ENCODE data around the gene HSPB9. TPM values are rescaled to one million over a fixed set of nuclear protein-coding genes. Genes with fewer than 3 reads are reported as not detected.

Gene HSPB9
- total RNA-seq, 1 donor from 2014 or later = not detected

DNA sequence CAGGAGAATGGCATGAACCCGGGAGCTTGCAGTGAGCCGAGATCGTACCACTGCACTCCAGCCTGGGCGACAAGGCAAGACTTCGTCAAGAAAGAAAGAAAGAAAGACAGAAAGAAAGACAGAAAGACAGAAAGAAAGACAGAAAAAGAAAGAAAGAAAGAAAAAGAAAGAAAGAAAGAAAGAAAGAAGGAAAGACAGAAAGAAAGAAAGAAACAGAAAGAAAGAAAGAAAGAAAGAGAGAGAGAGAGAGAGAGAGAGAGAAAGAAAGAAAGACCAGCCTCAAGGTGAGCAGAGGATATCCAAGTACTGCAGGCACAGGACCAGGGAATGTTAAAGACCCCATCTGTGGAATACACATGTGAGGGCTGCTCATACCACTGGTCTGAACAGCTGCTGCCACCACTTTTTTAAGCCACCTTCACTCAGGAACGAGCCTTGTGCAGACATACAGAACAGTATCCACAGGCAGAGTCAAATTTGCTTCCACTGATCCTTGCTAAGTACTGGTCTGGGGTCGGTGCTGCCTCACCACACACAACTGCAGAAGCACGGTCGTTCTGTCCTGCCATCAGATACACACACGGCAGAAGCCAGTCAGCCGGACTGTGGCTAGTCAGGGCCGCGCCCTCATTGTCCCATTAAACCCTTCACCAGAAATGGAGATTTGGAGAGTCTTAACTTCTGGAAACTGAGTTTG, 24.5 kb downstream of the HSPB9 start:
- Mint-ChIP-seq H3K27ac (no peak overlapping the region), H3K27me3 (ENCODE audit: low read depth) (no peaks in the 10 kb centered on the region), H3K4me3 (ENCODE audit: low read depth) (no peak overlapping the region), H3K4me1 (ENCODE audit: low read depth) (peaks cover 11% of the 10 kb centered on the region), H3K9me3 (no peaks in the 10 kb centered on the region), H3K36me3 (ENCODE audit: low read depth) (peaks cover 40% of the 10 kb centered on the region)
- DNase-seq (ENCODE audit: low spot score) = no peak
- intact Hi-C loops (cut with micrococcal nuclease) = no loop called here

- H3K36me3 Mint-ChIP-seq (ENCODE audit: low read depth) = peaks cover 9% of the 10 kb centered on the region
- H3K9me3 Mint-ChIP-seq = no peaks in the 10 kb centered on the region
- intact Hi-C loops (cut with micrococcal nuclease) = loop anchor here (2.0 kb wide), 1 partner anchor 27 kb away; the partner anchor contains the start of gene KCNH4
- peak overlapping the region; percentile 77 for H3K27ac Mint-ChIP-seq
- peaks cover 22% of the 10 kb centered on the region for H3K4me1 Mint-ChIP-seq (ENCODE audit: low read depth)
- DNase-seq (ENCODE audit: low spot score) = no peak
- no peaks in the 10 kb centered on the region for H3K27me3 Mint-ChIP-seq (ENCODE audit: low read depth)
- H3K4me3 Mint-ChIP-seq (ENCODE audit: low read depth) = peak overlapping the region; percentile 92
Observed at GRCh38 chr17:42153919-42154742, 31.5 kb downstream of the HSPB9 start.

GRCh38 chr17:42155614-42156045, 33.0 kb downstream of the HSPB9 start:
- no peak overlapping the region for H3K27ac Mint-ChIP-seq

GRCh38 chr17:42159796-42160530, 37.4 kb downstream of the HSPB9 start:
- Mint-ChIP-seq H3K4me3 (ENCODE audit: low read depth) (no peak overlapping the region), H3K36me3 (ENCODE audit: low read depth) (no peaks in the 10 kb centered on the region), H3K4me1 (ENCODE audit: low read depth) (peaks cover 4% of the 10 kb centered on the region), H3K27me3 (ENCODE audit: low read depth) (no peaks in the 10 kb centered on the region), H3K9me3 (no peaks in the 10 kb centered on the region), H3K27ac (no peak overlapping the region)
- no peak for DNase-seq (ENCODE audit: low spot score)
- intact Hi-C loops (cut with micrococcal nuclease) = loop anchor here (5.0 kb wide), 1 partner anchor 48 kb away; the partner anchor contains the start of gene DHX58

More at GRCh38 chr17:42155614-42156045, 33.0 kb downstream of the HSPB9 start:
- intact Hi-C loops (cut with micrococcal nuclease) = loop anchor here (1.0 to 5.0 kb wide), 3 partner anchors 25 to 189 kb away; partner anchors contain the start of genes CNP, DHX58 and KCNH4
- no peaks in the 10 kb centered on the region for H3K9me3 Mint-ChIP-seq
- no peak for DNase-seq (ENCODE audit: low spot score)
- peaks cover 22% of the 10 kb centered on the region for H3K4me1 Mint-ChIP-seq (ENCODE audit: low read depth)
- H3K4me3 Mint-ChIP-seq (ENCODE audit: low read depth) = peak overlapping the region; percentile 92
- no peaks in the 10 kb centered on the region for H3K27me3 Mint-ChIP-seq (ENCODE audit: low read depth)
- H3K36me3 Mint-ChIP-seq (ENCODE audit: low read depth) = peaks cover 9% of the 10 kb centered on the region

GRCh38 chr17:42160531-42160910, 37.9 kb downstream of the HSPB9 start:
- no peak for DNase-seq (ENCODE audit: low spot score)
- Mint-ChIP-seq H3K4me3 (ENCODE audit: low read depth) (no peak overlapping the region), H3K27ac (no peak overlapping the region), H3K4me1 (ENCODE audit: low read depth) (peaks cover 4% of the 10 kb centered on the region), H3K27me3 (ENCODE audit: low read depth) (no peaks in the 10 kb centered on the region), H3K9me3 (no peaks in the 10 kb centered on the region), H3K36me3 (ENCODE audit: low read depth) (no peaks in the 10 kb centered on the region)
- intact Hi-C loops (cut with micrococcal nuclease) = no loop called here

GRCh38 chr17:42163113-42163512, 40.5 kb downstream of the HSPB9 start:
- peaks cover 2% of the 10 kb centered on the region for H3K4me1 Mint-ChIP-seq (ENCODE audit: low read depth)
- no peak overlapping the region for H3K27ac Mint-ChIP-seq

DNA sequence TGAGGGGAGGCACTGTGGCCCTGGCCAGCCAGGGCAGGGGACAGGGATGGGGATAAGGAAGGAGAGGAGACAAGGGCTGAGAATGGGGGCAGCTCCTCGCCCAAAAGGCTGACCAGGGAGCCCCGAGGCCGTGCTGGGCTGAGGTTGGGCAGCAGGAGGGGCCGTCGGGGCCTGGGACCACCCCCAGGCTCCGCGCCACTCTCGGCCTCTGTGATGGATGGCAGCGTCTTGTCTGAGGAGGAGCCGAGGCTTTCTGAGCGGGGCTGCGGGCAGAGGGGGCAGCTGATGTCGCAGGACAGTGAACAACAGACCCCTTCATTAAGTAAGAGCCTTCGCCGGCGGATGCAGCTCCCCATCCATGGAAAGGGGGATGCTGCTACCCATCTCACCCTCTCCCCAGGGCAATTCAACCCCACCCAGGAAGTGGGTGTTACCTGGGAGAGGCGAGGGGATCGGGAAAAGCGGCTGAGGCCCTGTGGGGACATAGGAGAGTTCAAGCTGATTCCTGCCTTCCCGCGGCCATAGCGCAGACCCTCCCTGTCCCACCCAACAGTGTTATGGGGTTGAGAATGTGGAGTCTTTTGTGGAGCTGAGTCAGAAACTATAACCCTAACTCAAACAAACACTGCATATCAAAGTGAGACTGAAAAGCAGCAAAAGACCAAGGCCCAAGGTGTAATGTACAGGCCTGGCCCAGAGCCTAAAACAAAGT, 41.2 kb downstream of the HSPB9 start:
- intact Hi-C loops (cut with micrococcal nuclease) = no loop called here
- Mint-ChIP-seq H3K4me1 (ENCODE audit: low read depth) (peaks cover 2% of the 10 kb centered on the region), H3K27me3 (ENCODE audit: low read depth) (no peaks in the 10 kb centered on the region), H3K27ac (no peak overlapping the region), H3K4me3 (ENCODE audit: low read depth) (no peak overlapping the region), H3K9me3 (no peaks in the 10 kb centered on the region), H3K36me3 (ENCODE audit: low read depth) (no peaks in the 10 kb centered on the region)
- no peak for DNase-seq (ENCODE audit: low spot score)

More at GRCh38 chr17:42163113-42163512, 40.5 kb downstream of the HSPB9 start:
- intact Hi-C loops (cut with micrococcal nuclease) = no loop called here
- Mint-ChIP-seq H3K36me3 (ENCODE audit: low read depth) (no peaks in the 10 kb centered on the region), H3K9me3 (no peaks in the 10 kb centered on the region), H3K4me3 (ENCODE audit: low read depth) (no peak overlapping the region), H3K27me3 (ENCODE audit: low read depth) (no peaks in the 10 kb centered on the region)
- DNase-seq (ENCODE audit: low spot score) = peak; percentile 30

GRCh38 chr17:42165751-42166150, 43.1 kb downstream of the HSPB9 start:
- intact Hi-C loops (cut with micrococcal nuclease) = no loop called here
- Mint-ChIP-seq H3K27ac (no peak overlapping the region), H3K9me3 (no peaks in the 10 kb centered on the region), H3K27me3 (ENCODE audit: low read depth) (no peaks in the 10 kb centered on the region), H3K4me3 (ENCODE audit: low read depth) (no peak overlapping the region), H3K36me3 (ENCODE audit: low read depth) (no peaks in the 10 kb centered on the region), H3K4me1 (ENCODE audit: low read depth) (peaks cover 2% of the 10 kb centered on the region)
- no peak for DNase-seq (ENCODE audit: low spot score)

- Mint-ChIP-seq H3K9me3 (no peaks in the 10 kb centered on the region), H3K27me3 (ENCODE audit: low read depth) (no peaks in the 10 kb centered on the region), H3K4me1 (ENCODE audit: low read depth) (peaks cover 2% of the 10 kb centered on the region), H3K27ac (no peak overlapping the region), H3K4me3 (ENCODE audit: low read depth) (no peak overlapping the region), H3K36me3 (ENCODE audit: low read depth) (no peaks in the 10 kb centered on the region)
- no peak for DNase-seq (ENCODE audit: low spot score)
- intact Hi-C loops (cut with micrococcal nuclease) = no loop called here
Observed at GRCh38 chr17:42166196-42166763, 43.7 kb downstream of the HSPB9 start.

DNA sequence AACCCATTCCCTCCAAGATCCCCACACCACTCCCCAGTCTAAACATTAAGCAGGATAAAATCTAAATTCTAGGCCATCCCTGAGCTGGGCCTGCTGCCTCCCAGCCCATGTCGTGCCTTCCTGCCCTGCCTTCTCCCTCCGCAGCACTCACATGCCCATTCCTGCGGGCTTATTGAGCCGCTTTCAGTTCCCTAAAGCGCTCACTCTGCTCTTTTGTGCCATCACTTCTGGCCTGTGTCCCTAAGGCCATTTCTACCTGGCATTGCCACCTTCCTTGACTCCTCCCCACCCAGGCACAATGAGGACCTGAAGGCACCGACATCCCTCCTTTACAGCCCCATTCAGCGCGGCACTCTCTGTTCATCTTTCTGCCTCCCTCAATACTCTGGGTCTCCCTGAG, 45.2 kb downstream of the HSPB9 start:
- H3K36me3 Mint-ChIP-seq (ENCODE audit: low read depth) = no peaks in the 10 kb centered on the region
- intact Hi-C loops (cut with micrococcal nuclease) = no loop called here
- H3K27me3 Mint-ChIP-seq (ENCODE audit: low read depth) = no peaks in the 10 kb centered on the region
- DNase-seq (ENCODE audit: low spot score) = no peak
- no peak overlapping the region for H3K27ac Mint-ChIP-seq
- H3K9me3 Mint-ChIP-seq = no peaks in the 10 kb centered on the region
- H3K4me3 Mint-ChIP-seq (ENCODE audit: low read depth) = no peak overlapping the region
- peaks cover 2% of the 10 kb centered on the region for H3K4me1 Mint-ChIP-seq (ENCODE audit: low read depth)

DNA sequence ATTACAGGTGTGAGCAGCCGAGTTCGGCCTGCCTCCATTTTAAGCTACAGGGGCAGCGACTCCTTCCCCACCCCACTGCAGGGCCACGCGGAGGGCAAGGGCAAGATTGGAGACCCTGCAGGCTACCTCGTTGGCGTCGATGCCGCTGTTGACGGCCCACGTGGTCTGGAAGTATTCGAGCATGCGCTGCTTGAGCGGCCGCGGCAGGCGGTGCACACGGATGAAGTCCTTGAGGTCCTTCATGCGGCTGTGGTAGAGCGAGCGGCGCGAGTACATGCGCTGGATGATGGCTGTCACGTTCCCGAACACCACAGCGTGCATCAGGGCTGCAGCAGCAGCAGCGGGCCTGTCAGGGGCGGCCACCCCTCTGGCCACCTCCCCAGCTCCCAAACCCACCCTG, 46.7 kb downstream of the HSPB9 start:
- intact Hi-C loops (cut with micrococcal nuclease) = no loop called here
- no peaks in the 10 kb centered on the region for H3K36me3 Mint-ChIP-seq (ENCODE audit: low read depth)
- H3K4me1 Mint-ChIP-seq (ENCODE audit: low read depth) = no peaks in the 10 kb centered on the region
- no peak overlapping the region for H3K4me3 Mint-ChIP-seq (ENCODE audit: low read depth)
- H3K9me3 Mint-ChIP-seq = no peaks in the 10 kb centered on the region
- no peak for DNase-seq (ENCODE audit: low spot score)
- H3K27me3 Mint-ChIP-seq (ENCODE audit: low read depth) = no peaks in the 10 kb centered on the region
- no peak overlapping the region for H3K27ac Mint-ChIP-seq

DNA sequence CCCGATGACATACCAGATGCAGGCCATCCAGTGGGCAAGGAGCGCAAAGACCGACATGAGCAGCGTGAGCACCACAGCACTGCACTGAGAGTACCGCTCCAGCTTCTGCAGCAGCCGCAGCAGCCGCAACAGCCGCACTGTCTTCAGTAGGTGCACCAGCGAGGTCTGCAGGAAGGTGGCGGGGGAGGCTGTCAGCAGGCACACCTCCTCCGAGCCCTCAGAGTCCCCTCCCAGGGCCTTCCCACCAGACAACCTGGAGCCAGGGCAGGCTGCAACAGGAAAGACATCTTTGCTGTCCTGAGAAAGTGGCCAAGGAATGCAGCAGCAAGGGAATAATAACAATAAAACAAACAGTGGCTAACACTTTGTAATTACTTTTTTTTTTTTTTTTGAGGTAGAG, 49.2 kb downstream of the HSPB9 start:
- intact Hi-C loops (cut with micrococcal nuclease) = no loop called here
- H3K27me3 Mint-ChIP-seq (ENCODE audit: low read depth) = no peaks in the 10 kb centered on the region
- no peak for DNase-seq (ENCODE audit: low spot score)
- no peaks in the 10 kb centered on the region for H3K9me3 Mint-ChIP-seq
- H3K4me1 Mint-ChIP-seq (ENCODE audit: low read depth) = no peaks in the 10 kb centered on the region
- no peak overlapping the region for H3K27ac Mint-ChIP-seq
- H3K4me3 Mint-ChIP-seq (ENCODE audit: low read depth) = no peak overlapping the region
- no peaks in the 10 kb centered on the region for H3K36me3 Mint-ChIP-seq (ENCODE audit: low read depth)

Data from activated T-helper 2 cell treated with anti-CD3 and anti-CD28 coated beads, Interferon-gamma antibody, Interleukin-2, Interleukin-4, amounts not matched to agents 10 μg/mL and 5 μg/mL and 100 μg/mL, durations not matched to agents 14 hours and 24 hours and 36 hours (primary cell).